Neural progenitor cell (in vitro differentiated cells): ENCODE measurements around the gene PTPRG.

Source experiments
- EZH2 ChIP-seq: fragments of 200-600 bp; sonication (generic); IDR thresholded peaks from 2 replicates; pipeline ENCODE4 v1.6.1; 2017; ENCODE audit warnings: antibody characterized with exemption, mild to moderate bottlenecking, moderate library complexity
- EZH2phosphoT487 ChIP-seq: fragments of 200-600 bp; sonication (generic); IDR thresholded peaks from 2 replicates; pipeline ENCODE4 v1.6.1; 2017; ENCODE audit warnings: antibody characterized with exemption
- TF ChIP-seq, protein P1 (sequence below): fragments of 200-600 bp; sonication (generic); IDR thresholded peaks from 2 replicates; pipeline ENCODE4 v1.5.1; 2017; ENCODE audit warnings: antibody characterized with exemption, mild to moderate bottlenecking

- TF ChIP-seq, protein P1, sequence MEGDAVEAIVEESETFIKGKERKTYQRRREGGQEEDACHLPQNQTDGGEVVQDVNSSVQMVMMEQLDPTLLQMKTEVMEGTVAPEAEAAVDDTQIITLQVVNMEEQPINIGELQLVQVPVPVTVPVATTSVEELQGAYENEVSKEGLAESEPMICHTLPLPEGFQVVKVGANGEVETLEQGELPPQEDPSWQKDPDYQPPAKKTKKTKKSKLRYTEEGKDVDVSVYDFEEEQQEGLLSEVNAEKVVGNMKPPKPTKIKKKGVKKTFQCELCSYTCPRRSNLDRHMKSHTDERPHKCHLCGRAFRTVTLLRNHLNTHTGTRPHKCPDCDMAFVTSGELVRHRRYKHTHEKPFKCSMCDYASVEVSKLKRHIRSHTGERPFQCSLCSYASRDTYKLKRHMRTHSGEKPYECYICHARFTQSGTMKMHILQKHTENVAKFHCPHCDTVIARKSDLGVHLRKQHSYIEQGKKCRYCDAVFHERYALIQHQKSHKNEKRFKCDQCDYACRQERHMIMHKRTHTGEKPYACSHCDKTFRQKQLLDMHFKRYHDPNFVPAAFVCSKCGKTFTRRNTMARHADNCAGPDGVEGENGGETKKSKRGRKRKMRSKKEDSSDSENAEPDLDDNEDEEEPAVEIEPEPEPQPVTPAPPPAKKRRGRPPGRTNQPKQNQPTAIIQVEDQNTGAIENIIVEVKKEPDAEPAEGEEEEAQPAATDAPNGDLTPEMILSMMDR, result no peak
- TF ChIP-seq EZH2 (no peak), EZH2phosphoT487 (no peak)
Observed at GRCh38 chr3:62183969-62184368, 622.6 kb downstream of the PTPRG start.
